ENCODE measurements around the gene TCP11L2. TPM values are rescaled to one million over a fixed set of nuclear protein-coding genes. Genes with fewer than 3 reads are reported as not detected.

Gene TCP11L2
- total and polyA plus RNA-seq, 2 experiments from 2014 or later, result 17.7 to 26.2 TPM

DNA sequence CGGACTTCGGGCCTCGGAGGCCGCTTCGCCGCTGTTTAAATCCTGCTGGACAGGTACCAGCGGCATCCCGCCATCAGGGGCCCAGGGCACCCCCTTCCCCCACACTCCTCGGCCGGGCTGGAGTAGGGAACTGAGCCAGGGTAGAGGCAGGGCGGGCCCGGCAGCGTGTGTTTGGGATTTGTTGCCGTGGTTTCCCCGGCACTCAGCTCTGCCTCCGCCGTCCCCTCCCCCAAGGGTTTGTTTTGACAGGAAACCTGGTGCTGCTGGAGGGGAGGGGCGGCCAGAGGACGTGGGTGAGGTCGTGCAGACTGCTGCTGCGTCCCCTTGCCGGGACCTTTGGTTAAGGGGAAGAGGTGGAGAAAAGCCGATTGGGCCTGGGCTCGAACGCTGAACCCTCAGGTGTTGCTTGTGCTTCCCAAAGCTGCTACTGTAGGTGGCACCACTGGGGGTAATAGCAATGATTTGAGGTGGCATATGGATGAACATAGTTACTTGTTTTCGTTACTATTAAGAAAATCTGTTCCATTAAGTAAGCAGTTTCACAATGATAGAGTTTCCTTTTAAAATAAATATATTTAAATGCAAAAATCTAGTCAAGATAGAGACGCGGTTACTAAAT lies 778 bp downstream of the TCP11L2 start:
- peak; percentile 92 for DNase-seq
- Histone ChIP-seq H2AFZ (peak overlapping the region; percentile 91), H3K9me2 (ENCODE audit: insufficient read depth) (no peaks in the 10 kb centered on the region), H4K20me1 (ENCODE audit: insufficient read depth) (no peaks in the 10 kb centered on the region), H3K9me3 (ENCODE audit: low read depth) (no peaks in the 10 kb centered on the region), H3K4me3 (peak overlapping the region; percentile 99), H3K4me2 (ENCODE audit: unreplicated experiment) (peak overlapping the region; percentile 96), H3F3A (ENCODE audit: insufficient read depth) (peaks cover 26% of the 10 kb centered on the region), H3K36me3 (ENCODE audit: low read depth) (no peaks in the 10 kb centered on the region), H3K79me2 (ENCODE audit: insufficient read depth) (peaks cover 33% of the 10 kb centered on the region), H3K27me3 (replicated peaks; ENCODE audit: insufficient read depth) (no peaks in the 10 kb centered on the region), H3K9ac (peak overlapping the region; percentile 99), H3K27ac (peak overlapping the region; percentile 85), H3K4me1 (ENCODE audit: insufficient read depth) (peaks cover 36% of the 10 kb centered on the region)
- in situ Hi-C loops (cut with MboI), result no loop called here
- TF ChIP-seq EZH2 (IDR thresholded peaks at IDR 0.05; ENCODE audit: insufficient read depth, poor library complexity, severe bottlenecking) (no peak), EZH2phosphoT487 (IDR thresholded peaks at IDR 0.05; ENCODE audit: insufficient read depth, low read depth) (no peak)
- 9 to 11% methylated on average over 25 to 28 of the region's 28 CpGs for WGBS, 2 experiments (ENCODE audit: low coverage in 1 of 2, low lambda C conversion rate in 2 of 2, missing lambda C conversion rate in 2 of 2)

DNA sequence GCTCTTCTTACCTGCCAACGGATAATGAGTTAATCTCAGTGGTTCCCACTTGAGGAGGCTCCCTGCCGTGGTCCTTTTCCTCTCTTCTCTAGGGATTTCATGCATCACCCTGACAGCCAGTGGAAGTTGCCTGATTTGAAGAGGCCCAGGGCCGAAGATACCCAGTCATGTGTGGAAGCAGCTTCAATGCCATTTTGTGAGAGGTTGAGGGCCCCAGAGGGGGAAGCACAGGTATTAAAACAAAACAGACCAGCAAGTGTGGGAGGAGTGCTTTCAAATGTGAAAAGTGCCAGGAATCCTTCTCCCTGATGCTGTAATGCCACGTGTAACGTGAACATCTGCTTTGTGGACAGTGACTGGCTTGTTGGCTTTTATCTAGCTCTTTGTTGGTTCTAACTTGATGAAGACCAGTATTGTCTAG lies 1.5 kb downstream of the TCP11L2 start:
- no peaks in the 10 kb centered on the region for H4K20me1 ChIP-seq (ENCODE audit: insufficient read depth)
- in situ Hi-C loops (cut with MboI), result no loop called here
- peak overlapping the region; percentile 85 for H3K27ac ChIP-seq
- H3K9ac ChIP-seq, result peak overlapping the region; percentile 99
- WGBS, 2 experiments (ENCODE audit: low coverage in 1 of 2, low lambda C conversion rate in 2 of 2, missing lambda C conversion rate in 2 of 2), result 31 to 34% methylated on average over 5 of the region's 5 CpGs
- H3K27me3 ChIP-seq (replicated peaks; ENCODE audit: insufficient read depth), result no peaks in the 10 kb centered on the region
- peak overlapping the region; percentile 99 for H3K4me3 ChIP-seq
- peak overlapping the region; percentile 96 for H3K4me2 ChIP-seq (ENCODE audit: unreplicated experiment)
- no peak overlapping the region for H2AFZ ChIP-seq
- DNase-seq, result peak; percentile 62
- H3K4me1 ChIP-seq (ENCODE audit: insufficient read depth), result peaks cover 38% of the 10 kb centered on the region
- H3F3A ChIP-seq (ENCODE audit: insufficient read depth), result peaks cover 27% of the 10 kb centered on the region
- H3K9me2 ChIP-seq (ENCODE audit: insufficient read depth), result no peaks in the 10 kb centered on the region
- no peaks in the 10 kb centered on the region for H3K9me3 ChIP-seq (ENCODE audit: low read depth)
- peaks cover 33% of the 10 kb centered on the region for H3K79me2 ChIP-seq (ENCODE audit: insufficient read depth)
- no peaks in the 10 kb centered on the region for H3K36me3 ChIP-seq (ENCODE audit: low read depth)
- no peak for TF ChIP-seq EZH2phosphoT487 (IDR thresholded peaks at IDR 0.05; ENCODE audit: insufficient read depth, low read depth)
- no peak for TF ChIP-seq EZH2 (IDR thresholded peaks at IDR 0.05; ENCODE audit: insufficient read depth, poor library complexity, severe bottlenecking)

DNA sequence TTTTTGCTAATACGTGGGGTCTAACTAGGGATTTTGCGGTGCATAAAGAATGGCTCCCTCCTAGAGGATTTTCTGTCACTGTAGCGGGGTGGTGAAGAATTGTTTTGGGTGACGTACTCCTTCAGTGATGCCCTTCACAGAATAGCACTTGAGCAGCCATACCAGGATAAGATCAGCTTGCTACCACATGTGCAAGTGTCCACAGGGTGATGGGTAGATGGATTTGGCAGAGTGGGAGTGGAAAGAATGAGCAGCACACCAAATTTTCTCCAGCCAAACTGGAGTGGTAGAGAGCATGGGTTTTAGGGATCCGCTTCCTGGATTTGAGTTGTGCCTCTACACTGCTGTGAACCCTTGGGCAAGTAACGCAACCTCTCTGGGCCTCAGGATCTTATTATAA lies 2.3 kb downstream of the TCP11L2 start:
- in situ Hi-C loops (cut with MboI), result no loop called here
- Histone ChIP-seq H3K36me3 (ENCODE audit: low read depth) (no peaks in the 10 kb centered on the region), H3K4me1 (ENCODE audit: insufficient read depth) (peaks cover 39% of the 10 kb centered on the region), H3K4me3 (peak overlapping the region; percentile 99; the same call in 1 of the 2 replicates), H3K9me3 (ENCODE audit: low read depth) (no peaks in the 10 kb centered on the region), H3K4me2 (ENCODE audit: unreplicated experiment) (peak overlapping the region; percentile 96), H3K9me2 (ENCODE audit: insufficient read depth) (no peaks in the 10 kb centered on the region), H3K79me2 (ENCODE audit: insufficient read depth) (peaks cover 33% of the 10 kb centered on the region), H2AFZ (no peak overlapping the region), H3K27me3 (replicated peaks; ENCODE audit: insufficient read depth) (no peaks in the 10 kb centered on the region), H3F3A (ENCODE audit: insufficient read depth) (peaks cover 26% of the 10 kb centered on the region), H3K27ac (no peak overlapping the region), H3K9ac (peak overlapping the region; percentile 99; the same call in 1 of the 2 replicates), H4K20me1 (ENCODE audit: insufficient read depth) (no peaks in the 10 kb centered on the region)
- DNase-seq, result no peak
- WGBS, 2 experiments (ENCODE audit: low coverage in 1 of 2, low lambda C conversion rate in 2 of 2, missing lambda C conversion rate in 2 of 2), result 76 to 80% methylated on average over 6 of the region's 6 CpGs
- no peak for TF ChIP-seq EZH2phosphoT487 (IDR thresholded peaks at IDR 0.05; ENCODE audit: insufficient read depth, low read depth)
- no peak for TF ChIP-seq EZH2 (IDR thresholded peaks at IDR 0.05; ENCODE audit: insufficient read depth, poor library complexity, severe bottlenecking)

DNA sequence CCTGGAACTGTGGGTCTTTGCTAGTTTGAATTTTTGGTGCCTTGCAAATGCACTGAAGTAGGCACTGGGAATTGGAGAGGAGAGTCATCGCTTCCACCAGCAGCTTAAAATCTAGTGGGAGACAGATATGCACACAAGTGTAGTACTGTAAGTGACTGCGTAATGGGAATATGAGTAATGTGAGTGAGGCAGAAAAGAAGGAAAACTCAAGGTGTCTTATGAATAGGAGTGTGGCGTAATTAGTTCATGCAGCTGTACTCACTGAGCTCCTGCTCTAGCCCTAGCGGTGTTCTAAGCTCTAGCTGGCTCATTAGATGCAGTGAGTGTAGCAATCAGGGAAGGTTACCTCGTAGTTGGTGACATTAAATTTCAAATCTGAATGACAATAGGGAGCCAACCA lies 2.8 kb downstream of the TCP11L2 start:
- no peaks in the 10 kb centered on the region for H4K20me1 ChIP-seq (ENCODE audit: insufficient read depth)
- no peak overlapping the region for H2AFZ ChIP-seq
- no peak overlapping the region for H3K27ac ChIP-seq
- peak; percentile 32 for DNase-seq
- peaks cover 43% of the 10 kb centered on the region for H3K4me1 ChIP-seq (ENCODE audit: insufficient read depth)
- no peak for TF ChIP-seq EZH2phosphoT487 (IDR thresholded peaks at IDR 0.05; ENCODE audit: insufficient read depth, low read depth)
- no peak for TF ChIP-seq EZH2 (IDR thresholded peaks at IDR 0.05; ENCODE audit: insufficient read depth, poor library complexity, severe bottlenecking)
- H3K9ac ChIP-seq, result no peak overlapping the region
- peaks cover 29% of the 10 kb centered on the region for H3F3A ChIP-seq (ENCODE audit: insufficient read depth)
- no peaks in the 10 kb centered on the region for H3K9me2 ChIP-seq (ENCODE audit: insufficient read depth)
- no peaks in the 10 kb centered on the region for H3K36me3 ChIP-seq (ENCODE audit: low read depth)
- no peak overlapping the region for H3K4me2 ChIP-seq (ENCODE audit: unreplicated experiment)
- in situ Hi-C loops (cut with MboI), result no loop called here
- peaks cover 33% of the 10 kb centered on the region for H3K79me2 ChIP-seq (ENCODE audit: insufficient read depth)
- no peaks in the 10 kb centered on the region for H3K9me3 ChIP-seq (ENCODE audit: low read depth)
- no peaks in the 10 kb centered on the region for H3K27me3 ChIP-seq (replicated peaks; ENCODE audit: insufficient read depth)
- no peak overlapping the region for H3K4me3 ChIP-seq
- WGBS, 2 experiments (ENCODE audit: low coverage in 1 of 2, low lambda C conversion rate in 2 of 2, missing lambda C conversion rate in 2 of 2), result 77 to 79% methylated on average over 5 of the region's 5 CpGs
